ENCODE data around the gene LPCAT1.
"Not testable (repeated sequence)": the region's sequence is repeated elsewhere in the genome, so short reads cannot be mapped to it uniquely, and the experiment has no call there.

LPCAT1 gene

DNA sequence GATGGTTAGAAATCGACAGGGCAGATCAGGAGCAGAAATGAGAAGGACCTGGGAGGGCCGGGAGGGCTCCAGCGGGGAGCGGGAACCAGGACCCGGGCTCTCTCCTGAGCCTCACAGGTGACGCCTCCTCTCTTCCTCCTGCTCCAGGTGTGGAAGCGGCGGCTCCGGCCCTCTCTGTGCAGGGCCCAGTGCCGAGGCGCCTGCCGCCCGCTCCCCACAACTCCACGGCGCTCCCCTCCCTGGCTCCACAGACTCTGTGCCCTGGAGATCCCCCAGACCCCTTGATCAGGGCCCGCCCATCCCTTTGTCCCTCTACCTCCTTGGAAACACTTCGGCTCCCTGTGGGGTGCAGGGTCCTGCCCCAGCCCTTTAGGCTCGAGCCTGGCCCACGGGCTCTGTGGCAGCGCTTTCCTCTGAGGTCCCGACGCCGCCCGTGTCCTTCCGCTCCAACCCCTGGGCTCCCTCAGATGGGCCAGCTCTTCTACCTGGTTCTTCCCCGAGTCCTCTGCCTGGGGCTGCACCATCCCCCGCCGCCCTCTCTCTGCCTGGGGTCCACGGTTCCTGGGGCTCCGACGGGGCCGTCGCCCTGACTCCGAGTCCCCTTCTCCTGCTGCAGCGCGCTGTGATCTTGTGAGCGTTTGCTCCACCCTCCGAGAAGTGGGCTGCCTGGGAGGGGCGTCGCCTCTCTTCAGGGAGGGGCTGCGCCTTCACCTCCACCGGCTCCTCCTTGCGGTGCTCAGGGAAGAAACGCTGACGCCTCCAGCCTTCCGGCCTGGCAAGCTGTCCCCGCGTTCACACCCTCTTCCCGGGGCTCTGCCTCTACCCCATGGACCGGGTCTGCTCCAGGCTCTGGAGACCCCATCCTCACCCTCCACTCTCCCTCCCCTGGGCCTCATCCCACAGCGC, 56.2 kb downstream of the LPCAT1 start:
- DNase-seq (ENCODE audit: low read depth, low spot score), result no peak

DNA sequence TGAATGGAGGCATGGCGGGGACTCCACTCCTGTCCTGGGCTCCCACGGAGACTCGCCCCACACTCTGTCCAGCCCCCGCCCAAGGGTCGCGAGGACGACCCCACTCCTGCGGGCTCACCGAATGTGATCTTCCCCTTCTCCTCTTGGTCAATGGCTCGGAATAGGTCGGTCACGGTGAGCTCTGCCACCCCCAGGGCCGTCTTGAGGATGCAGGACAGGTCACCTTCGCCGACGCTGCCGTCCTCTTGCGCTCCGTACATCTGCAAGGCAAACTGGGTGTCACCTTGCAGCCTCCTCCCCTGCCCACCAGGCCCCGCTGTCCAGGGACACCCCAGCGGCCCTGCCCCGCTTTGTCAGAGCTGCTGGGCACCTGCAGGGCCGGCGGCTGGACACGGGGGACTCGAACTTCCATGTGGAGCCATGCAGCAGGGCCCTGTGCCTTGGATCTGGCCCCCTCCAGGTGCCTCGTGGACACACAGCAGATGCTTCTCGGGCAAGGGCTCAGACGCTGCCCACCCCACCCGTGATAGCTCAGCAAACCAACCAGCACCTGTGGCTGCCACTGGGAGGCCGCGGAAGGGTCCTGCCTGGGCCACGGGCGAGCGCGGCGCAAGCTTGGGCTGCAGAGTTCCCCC, 57.0 kb downstream of the LPCAT1 start:
- DNase-seq (ENCODE audit: low read depth, low spot score), result no peak

DNA sequence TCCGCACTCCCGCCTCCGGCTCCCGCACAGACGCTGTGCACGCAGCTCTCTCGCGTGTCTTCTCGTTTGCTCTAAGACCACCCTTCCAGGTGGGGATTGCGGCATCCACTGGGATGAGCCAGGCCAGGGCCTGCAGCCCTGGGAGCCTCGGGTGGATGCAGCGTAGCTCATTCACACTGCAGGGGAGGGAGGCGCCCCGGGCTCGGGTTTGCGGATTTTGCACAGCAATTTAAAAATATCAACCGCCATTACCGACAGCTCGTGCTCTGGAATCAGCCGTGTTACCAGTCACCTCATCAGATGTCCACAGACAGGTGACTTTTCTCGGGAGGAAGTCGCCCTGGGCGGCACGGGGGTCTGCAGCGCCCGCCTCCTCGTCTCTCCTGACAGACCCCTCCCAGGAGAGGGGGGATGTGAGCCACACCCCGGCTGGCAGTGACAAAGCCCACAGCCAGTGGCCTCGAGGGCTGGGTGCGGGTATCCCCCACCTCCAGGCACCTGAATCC, 57.7 kb downstream of the LPCAT1 start:
- DNase-seq (ENCODE audit: low read depth, low spot score), result no peak

DNA sequence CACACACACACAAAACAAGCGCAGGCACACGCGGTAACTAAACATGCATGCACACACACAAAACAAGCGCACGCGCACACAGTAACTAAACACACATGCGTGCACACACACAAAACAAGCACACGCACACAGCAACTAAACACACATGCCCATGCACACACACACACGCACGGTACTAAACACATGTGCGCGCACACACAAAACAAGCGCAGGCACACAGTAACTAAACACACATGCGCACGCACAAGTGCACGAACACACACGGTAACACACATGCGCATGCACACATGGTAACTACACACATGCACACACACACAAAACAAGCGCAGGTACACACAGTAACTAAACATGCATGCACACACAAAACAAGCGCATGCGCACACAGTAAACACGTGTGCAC, 58.6 kb downstream of the LPCAT1 start:
- no peak for DNase-seq (ENCODE audit: low read depth, low spot score)

DNA sequence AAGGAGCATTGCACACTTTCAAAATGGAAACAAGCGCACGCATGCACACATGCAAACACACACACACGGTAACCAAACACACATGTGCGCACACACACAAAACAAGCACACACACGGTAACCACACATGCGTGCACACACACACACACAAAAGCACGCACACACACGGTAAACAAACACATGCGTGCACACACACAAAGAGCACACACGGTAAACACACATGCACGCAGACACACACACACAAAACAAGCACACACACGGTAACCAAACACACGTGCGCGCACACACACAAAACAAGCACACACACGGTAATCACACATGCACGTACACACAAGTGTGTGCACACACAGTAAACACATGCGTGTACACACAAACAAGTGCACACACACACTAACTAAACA, 59.2 kb downstream of the LPCAT1 start:
- DNase-seq (ENCODE audit: low read depth, low spot score), result no peak

DNA sequence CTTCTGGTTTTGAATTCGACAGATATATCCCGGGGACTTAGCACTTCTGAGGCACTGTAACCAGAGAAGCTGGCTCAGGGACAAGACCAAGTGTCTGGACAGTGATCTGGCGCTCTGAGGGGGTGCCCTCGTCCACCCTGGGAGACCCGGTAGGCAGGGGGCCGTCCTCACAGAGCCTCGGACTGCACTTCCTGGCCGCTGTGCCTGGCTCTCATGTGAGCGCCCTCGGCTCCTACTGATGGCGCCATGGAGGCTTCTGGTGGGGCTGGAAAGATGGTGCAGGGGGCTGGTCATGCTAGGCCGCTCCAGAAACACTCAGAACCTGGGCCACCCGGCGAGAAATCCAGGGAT, 59.7 kb downstream of the LPCAT1 start:
- DNase-seq (ENCODE audit: low read depth, low spot score), result no peak

DNA sequence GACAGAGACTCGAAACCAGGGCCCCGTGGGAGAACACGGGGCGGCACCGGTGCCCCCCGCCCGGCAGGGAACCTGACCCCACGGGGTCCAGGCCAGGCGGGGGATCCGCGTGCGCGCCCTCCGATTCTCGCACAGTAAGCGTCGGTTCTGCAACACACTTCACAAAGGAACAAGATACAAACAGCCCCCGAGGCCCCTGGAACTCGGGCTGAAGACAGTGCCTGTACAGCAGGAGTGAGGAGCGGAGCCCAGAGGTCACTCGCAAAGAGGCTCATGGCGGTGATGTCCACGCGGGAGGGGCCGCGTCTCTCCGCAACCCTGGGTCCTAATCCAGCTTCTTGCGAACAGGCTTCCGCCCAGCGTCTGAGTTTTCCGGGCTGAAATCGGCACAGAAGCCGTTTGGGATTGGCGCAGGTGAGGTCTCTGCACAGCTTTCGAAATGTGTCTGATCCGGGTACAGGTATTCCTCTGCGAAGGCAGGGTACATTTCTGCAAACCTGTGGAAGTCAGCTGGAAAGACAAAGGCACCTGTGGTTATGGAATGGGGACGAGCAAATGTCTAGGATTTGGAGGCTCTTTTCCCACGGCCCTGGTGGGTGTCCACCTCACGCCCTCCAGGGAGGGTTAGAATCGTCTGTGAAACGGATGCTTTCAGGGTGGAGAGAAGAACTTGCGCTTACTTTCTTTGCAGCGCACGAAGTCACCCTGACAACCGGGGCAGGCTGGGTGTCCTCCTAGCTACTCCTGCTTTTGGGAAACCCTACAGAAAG, 60.2 kb downstream of the LPCAT1 start:
- DNase-seq (ENCODE audit: low read depth, low spot score), result no peak

DNA sequence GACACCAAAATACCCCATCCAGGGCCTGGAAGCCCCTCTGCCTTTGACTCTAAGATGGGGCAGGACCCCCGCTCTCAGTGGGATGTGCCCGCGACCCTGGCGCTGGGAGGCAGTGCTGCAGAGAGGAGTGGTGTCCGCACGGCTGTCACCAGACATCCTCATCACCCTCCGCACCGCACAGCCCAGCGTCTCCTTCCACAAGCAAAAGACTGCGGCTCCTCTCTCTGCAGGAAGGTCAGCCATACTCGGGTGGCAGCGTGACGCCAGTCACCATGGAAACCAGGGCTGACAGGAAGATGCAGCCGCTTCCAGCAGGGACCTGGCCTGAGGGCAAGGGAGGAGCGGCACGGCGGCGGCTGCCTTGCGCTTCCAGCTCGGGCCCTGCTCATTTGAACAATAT, 61.4 kb downstream of the LPCAT1 start:
- no peak for DNase-seq (ENCODE audit: low read depth, low spot score)

DNA sequence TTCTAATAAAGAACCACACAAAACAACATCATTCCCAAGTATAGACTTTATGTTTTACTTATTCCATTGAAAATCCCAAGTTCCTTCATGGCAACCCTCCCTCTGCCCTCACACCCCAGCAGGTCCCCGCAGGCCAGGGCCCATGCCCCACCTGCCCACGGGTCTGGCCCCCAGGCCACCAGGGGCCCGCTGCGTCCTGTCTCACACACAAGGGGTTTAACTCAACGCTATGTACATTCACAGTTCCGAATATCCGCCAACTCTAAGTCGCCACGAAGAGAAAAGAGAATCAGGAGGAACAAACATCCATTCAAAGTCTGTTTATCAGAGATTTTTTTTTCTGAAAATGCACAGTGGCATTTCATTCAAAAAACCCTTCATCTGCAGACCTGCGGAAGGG, 62.4 kb downstream of the LPCAT1 start:
- DNase-seq (ENCODE audit: low read depth, low spot score), result no peak

DNA sequence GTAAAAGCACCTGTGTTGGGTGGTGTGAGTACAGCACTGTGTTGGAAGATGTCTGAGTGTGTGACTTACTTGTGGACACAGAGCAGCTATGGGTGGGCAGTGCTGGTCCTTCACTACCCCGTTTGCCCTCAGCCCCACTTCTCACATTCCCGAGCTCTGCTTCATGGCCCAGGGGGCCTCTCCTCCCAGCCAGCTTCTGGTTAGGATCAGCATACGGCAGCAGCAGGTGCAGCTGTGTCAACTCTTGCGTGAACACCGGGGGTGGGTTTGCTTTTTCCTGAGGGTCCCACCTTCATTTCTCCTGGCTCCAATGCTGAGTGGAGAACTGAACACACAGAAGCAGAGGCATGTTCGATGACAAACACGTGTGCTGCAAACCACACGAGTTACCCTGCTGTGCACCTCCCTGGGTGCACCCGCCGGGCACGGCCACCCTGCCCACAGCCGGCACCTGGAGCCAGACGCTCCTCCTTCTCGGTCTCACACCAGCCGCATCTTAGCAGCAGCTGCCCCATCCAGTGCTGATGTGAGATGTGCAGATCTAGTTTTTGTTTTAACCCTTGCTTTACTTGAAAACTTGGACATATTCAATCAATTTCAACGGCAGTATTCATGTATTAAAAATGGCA, 63.6 kb downstream of the LPCAT1 start:
- DNase-seq (ENCODE audit: low read depth, low spot score), result no peak

DNA sequence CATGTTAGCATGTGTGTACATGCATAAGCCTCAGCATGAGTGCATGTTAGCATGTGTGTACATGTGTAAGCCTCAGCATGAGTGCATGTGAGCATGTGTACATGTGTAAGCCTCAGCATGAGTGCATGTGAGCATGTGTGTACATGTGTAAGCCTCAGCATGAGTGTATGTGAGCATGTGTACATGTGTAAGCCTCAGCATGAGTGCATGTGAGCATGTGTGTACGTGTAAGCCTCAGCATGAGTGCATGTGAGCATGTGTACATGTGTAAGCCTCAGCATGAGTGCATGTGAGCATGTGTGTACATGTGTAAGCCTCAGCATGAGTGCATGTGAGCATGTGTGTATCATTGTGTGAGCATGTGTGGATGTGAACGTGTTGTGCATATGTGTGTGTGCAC, 64.3 kb downstream of the LPCAT1 start:
- DNase-seq (ENCODE audit: low read depth, low spot score), result not testable (repeated sequence)

DNA sequence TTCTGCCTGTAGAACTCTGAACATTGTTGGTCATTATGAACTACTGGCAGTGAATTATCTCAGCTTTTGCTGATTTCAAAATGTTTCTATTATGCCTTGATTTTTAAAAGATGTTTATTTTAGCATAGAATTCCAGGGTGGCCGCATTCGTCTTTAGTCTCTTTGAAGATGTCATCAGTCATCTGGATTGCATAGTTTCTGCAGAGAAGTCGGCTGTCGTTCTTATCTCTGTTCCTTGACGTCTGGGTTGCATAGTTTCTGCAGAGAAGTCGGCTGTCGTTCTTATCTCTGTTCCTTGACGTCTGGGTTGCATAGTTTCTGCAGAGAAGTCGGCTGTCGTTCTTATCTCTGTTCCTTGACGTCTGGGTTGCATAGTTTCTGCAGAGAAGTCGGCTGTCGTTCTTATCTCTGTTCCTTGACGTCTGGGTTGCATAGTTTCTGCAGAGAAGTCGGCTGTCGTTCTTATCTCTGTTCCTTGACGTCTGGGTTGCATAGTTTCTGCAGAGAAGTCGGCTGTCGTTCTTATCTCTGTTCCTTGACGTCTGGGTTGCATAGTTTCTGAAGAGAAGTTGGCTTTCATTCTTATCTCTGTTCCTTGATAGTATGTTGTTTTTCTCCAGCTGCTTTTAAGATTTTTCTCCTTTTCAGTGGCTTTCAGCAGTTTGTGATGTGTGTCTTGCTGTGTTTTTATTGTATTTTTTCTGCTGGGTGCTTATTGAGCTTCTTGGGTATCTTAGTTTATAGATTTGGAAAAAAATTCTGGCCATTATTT, 67.5 kb downstream of the LPCAT1 start:
- not testable (repeated sequence) for DNase-seq (ENCODE audit: low read depth, low spot score)

DNA sequence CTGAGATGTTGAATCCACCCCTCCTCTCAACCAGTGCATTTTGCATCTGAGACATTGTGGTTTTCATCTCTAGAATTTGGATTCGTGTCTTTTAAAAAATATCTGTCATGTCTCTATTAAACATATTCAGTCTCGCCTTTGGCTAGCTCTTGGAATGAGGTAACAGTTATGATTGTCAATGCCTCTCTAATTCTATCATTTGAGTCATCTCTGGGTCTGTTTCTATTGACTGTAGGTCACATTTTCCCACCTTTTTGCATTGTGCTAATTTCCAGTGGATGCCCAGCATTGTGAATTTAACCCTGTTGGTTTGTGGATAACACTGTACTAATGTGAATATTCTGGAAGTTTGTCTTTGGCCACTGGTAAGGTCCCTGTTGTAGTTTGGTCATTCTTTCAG, 70.1 kb downstream of the LPCAT1 start:
- DNase-seq (ENCODE audit: low read depth, low spot score), result no peak

DNA sequence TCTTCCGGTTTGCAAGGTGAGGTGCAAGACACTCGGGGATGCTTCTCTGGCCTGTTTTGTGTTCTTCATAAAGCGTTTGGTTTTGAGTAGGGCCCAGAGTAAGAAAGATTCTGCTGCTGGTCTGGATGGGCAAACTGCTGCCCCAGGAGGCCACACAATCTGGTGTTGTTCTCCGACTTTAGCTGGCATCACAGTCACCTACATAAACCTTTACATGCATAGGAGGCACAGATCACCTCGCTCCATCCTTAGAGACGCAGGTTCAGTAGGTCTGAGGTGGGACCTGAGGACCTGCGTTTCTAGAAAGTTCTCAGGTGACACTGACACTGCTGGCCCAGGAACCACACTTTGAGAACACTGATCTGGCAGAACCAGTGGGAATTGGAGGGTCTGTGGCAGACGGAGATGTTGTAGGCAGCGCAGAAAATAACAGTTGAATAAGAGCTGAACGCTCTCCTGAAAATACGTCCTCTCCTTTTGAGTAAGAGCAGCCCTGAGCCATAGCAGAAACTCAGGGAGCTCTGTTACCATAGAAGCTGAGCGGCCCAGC, 74.6 kb downstream of the LPCAT1 start:
- DNase-seq (ENCODE audit: low read depth, low spot score), result no peak

DNA sequence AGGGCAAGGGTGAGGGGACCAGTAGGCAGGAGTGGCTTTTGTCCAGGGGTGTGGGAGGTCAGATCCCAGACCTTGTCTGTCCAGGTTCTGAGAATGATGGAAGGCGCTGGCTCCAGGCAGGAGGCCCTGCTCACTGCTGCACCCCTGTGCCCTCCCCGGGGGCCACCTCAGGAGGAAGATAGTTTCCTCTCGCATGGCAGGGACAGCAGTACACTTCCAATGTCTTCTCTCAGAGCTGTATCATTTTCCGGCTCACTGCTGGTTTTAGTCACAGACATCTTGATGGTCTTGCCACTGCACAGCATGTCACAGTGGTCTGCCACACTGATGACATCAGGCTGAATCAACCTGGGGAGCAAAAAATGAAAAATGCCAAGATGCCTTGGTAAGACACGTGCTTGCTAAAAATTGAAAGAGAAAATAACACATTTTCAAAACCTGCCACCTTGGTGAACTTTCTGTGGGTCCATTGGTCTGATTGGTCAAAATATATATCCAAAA, 75.2 kb downstream of the LPCAT1 start:
- DNase-seq (ENCODE audit: low read depth, low spot score), result no peak

DNA sequence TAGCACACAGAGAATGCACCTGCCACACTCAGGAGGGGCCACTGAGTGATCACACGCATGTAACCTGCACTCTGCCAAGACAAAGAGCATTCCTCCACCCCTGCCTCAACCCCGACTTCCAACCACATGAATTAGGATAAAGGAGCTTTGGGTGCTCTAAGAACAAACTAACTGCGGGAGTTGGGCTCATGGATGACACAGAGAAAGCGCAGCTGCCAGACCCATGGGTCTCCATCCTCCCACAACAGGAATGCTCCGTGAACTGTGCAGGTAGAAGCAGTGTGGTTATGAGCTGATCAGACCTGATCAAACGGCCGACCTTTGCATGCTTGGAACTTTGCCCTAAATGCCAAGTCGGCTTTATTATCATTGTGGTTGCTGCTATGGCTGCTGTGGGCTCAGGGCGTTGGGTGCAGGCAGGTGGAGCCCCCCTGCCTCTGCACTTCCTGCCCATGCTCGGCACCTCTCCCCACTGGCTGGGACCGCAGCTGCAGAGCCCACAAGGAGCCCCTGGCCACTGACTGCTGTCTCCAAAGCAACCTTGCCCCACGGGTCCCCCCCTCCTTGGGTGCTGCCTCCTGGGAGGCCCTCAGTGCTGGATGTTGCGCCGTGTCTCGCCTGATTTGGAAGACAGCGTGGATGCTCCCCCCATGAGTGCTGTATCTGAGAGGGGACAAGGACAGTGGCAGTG, 75.9 kb downstream of the LPCAT1 start:
- DNase-seq (ENCODE audit: low read depth, low spot score), result no peak

DNA sequence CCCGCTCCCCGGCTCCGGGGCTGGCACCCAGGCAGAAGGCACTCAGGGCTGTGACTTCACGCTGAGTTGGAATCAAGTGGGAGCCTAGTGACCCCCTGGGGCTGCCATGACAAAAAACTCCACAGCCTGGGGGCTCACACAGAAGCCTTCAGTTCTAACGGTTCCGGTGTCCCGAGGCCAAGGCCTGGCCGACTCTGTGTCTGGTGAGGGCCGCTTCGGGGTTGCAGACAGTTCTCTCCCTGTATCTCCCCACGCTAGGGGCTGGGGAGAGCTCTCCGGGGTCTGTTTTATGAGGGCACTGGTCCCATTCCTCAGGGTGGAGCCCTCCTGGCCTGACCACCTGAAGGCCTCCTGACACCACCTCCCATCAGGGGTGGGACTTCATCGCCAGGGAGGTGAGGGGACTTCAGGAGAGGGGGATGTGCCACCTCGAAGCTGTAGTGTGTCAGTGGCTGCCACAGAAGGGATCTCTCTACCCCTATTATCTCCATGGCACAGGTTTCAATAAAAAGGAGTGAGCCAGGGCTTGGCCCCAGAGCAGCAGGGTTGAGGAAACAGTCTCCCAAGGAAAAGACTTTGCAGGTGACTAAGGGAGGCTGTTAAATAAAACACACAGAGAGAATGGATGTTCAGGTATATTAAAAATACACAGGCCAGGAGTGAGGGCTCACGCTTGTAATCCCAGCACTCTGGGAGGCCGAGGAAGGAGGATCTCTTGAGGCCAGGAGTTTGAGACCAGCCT, 77.0 kb downstream of the LPCAT1 start:
- DNase-seq (ENCODE audit: low read depth, low spot score), result no peak

DNA sequence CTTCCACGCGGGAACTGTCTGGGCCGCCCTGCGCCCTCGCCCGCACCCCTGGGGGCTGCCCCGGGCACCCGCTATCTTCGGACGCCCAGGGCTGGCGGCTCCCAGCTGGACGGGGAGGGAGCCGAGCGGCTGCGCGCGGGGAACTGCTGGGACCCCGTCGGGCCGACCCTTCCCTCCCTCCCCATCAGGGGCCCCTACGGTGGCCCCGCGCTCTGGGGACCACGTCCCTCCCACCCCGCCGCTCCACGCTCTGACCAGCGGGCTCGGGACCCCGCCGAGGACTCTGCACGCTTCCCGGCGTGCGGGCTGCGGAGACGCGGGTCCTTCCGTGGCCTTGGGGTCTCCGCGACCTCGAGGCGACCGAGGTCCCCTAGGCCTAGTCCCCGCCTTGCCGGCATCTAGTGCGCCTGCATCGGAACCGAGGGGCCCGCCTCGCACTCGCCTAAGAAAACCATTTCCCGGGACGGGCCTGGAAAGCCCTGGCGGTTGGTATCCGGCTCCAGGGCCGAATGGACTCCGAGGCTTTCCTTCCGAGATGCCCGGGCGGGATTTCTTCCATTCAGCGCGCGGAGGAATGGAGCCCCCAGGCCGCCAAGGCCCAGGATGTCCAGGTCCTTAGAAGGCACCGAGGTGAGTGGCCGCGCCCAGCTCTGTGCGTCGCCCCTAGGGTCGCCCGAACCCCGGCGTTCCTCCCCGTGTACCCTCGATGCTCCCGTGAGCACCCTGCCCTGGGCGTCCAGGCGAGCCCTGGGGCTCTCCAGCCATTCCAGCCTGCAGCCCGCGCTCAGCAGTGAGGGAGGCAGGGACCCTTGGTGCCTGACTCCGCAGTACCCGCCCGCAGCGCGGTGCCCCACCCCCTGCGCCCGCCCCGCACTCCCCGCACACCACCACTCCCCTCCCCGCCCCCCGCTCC, 77.8 kb downstream of the LPCAT1 start:
- no peak for DNase-seq (ENCODE audit: low read depth, low spot score)
